Measurements from ENCODE around the gene FNIP2.

- TF ChIP-seq POLR2A (IDR thresholded peaks at IDR 0.05; ENCODE audit: low read depth, low read length) (no peak), SPI1 (IDR thresholded peaks at IDR 0.05; ENCODE audit: low read depth, low read length) (no peak), POLR2AphosphoS5 (IDR thresholded peaks at IDR 0.05; ENCODE audit: low read depth, low read length) (no peak), TAF1 (IDR thresholded peaks at IDR 0.05; ENCODE audit: low read depth, low read length) (no peak), PAX5 (IDR thresholded peaks at IDR 0.05; ENCODE audit: insufficient read depth, low read length, severe bottlenecking) (no peak), POU2F2 (IDR thresholded peaks at IDR 0.05; ENCODE audit: low read depth, low read length) (no peak)
Observed at GRCh38 chr4:158912806-158913205, 144.0 kb downstream of the FNIP2 start.

All from GM12891 (cell line).